HG03378 (cell line): ENCODE results near the gene RIN1.
"Not testable (repeated sequence)": the region's sequence is repeated elsewhere in the genome, so short reads cannot be mapped to it uniquely, and the experiment has no call there.

Experiments
- ATAC-seq: cut with Tn5 transposase; IDR thresholded peaks from one replicate; pipeline ENCODE4 v1.9.1; 2021; ENCODE audit warnings: mild to moderate bottlenecking, moderate library complexity; ENCODE audit not compliant: unreplicated experiment

The RIN1 gene

GRCh38 chr11:66360406-66361073 lies 24.3 kb upstream of the RIN1 start:
- ATAC-seq: no peak

DNA sequence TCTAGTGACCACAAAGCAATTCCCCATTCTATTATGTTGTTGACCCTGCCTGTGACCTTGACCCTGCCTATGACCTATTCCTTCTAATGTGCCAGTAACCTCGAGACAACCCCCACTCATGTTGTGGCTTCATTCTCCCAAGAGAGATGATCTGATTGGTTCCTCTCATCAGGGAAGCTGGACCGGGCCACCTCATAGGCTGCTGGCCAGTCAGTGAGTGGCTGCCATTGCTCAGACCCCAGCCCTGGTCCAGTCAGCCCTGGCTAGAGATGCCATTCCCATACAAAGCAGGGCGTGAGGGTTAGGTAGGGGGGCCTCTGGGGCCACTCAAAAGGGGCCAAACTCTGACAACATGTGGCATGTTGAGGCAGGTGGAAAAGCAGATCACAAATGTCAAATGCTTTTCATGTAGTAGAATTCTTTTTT lies 23.4 kb upstream of the RIN1 start:
- ATAC-seq: no peak

DNA sequence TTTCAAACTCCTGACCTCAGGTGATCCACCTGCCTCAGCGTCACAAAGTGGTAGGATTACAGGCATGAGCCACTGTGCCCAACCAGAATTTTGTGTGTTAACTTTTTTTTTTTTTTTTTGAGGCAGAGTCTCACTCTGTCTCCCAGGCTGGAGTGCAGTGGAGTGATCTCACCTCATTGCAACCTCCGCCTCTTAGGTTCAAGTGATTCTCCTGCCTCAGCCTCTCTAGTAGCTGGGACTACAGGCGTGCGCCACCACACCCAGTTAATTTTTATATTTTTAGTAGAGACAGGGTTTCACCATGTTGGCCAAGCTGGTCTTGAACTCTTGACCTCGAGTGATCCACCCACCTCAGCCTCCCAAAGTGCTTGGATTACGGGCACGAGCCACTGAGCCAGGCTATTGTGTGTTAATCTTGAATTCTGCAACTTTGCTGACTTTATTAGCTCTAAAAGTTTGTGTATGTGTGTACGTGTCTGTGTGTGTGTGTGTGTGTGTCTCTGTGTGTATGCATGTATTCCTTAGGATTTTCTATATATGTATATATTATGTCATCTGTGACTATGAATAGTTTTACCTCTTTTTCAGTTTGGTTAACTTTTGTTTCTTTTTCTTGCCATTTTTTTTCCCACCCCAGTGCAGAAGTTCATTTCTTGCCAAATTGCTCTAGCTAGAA lies 14.5 kb upstream of the RIN1 start:
- ATAC-seq: not testable (repeated sequence)

GRCh38 chr11:66349084-66349386 lies 12.8 kb upstream of the RIN1 start:
- ATAC-seq: no peak

DNA sequence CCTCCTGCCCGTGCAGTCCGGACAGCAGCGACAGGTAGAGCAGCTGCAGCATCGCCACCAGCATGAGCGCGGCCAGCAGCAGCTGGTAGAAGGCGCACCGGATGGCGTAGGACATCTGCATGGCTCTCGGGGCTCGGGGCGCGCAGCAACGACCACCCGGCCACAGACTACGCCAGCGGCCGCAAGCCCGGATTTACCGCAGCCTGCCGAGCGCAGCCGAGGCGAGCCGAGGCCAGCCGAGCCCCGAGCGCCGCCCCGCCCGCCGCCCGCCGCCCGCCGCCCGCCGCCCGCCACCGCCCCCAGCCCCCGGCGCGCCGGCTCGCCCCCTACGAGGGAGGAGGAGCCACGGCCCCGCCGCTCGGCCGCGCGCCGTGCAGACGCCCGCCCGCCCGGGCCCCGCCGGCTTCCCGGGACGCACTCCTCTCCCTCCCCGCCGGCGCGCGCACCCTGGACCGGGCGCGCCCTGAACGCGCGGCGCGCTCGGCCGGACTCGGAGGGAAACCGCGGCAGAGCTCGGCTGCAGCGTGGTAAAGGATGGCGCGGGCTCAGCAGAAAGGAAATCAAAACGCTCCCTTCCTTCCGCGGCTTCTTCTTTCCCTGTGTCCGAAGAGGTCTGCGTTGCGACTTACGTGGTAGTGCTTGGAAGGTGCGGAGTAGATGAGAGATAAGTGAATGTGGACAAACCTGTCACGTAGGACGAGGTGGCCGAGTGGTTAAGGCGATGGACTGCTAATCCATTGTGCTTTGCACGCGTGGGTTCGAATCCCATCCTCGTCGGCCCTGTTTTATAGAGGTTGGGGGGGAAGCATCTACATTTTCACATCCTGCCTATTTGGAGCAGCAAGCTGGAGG lies 11.4 kb upstream of the RIN1 start, which contains the start of gene B4GAT1:
B4GAT1 (minus strand) TSS at position 205 of the 852 bp plus-strand sequence; CDS start at position 121, 84 bp downstream.
- ATAC-seq: peak; percentile 39

DNA sequence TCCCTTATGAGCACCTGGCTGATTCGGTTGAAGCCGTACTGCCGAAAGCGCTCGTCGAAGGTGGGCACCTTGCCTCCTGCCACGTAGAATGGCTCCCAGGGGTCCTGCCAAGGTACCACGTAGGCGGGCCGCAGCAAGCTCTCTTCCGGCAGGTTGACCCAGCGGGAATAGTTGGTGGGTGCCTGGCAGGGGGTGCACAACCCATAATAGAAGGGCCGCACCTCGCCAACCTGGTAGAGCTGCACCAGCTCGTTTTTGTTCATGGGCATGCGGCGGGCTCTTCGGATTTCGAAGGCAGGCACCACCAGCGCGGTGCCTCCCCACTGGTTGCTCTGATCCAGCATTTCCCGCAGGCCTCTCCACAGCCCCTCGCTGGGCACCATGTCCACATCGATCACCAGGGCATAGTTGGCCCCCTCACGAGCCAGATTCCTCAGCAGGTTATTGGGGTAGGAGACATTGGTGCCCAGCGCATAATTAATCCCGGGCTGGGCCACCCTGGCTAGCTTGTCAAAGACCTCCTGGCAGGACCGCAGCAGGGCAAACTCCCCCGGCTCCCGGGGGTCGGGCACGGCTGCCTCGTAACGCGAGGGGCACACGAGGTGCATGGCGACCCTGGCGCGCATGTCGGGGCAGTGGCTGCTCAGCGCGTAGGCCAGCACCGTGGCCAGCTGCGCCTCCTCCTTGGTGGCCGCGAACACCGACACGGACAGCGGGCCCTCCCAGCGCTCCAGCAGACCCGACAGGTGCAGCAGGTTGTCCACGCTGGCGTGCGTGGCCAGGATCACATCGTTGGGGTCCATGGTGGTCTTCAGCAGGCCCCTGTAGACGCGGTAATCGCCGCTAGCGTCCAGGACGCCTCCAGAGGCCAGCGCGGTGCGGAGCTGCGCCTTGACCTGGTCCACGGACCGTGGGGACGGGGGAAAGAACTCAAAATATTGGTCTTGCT lies 10.5 kb upstream of the RIN1 start:
- no peak for ATAC-seq

GRCh38 chr11:66345316-66345649 lies 9.0 kb upstream of the RIN1 start:
- peak; percentile 5 for ATAC-seq

DNA sequence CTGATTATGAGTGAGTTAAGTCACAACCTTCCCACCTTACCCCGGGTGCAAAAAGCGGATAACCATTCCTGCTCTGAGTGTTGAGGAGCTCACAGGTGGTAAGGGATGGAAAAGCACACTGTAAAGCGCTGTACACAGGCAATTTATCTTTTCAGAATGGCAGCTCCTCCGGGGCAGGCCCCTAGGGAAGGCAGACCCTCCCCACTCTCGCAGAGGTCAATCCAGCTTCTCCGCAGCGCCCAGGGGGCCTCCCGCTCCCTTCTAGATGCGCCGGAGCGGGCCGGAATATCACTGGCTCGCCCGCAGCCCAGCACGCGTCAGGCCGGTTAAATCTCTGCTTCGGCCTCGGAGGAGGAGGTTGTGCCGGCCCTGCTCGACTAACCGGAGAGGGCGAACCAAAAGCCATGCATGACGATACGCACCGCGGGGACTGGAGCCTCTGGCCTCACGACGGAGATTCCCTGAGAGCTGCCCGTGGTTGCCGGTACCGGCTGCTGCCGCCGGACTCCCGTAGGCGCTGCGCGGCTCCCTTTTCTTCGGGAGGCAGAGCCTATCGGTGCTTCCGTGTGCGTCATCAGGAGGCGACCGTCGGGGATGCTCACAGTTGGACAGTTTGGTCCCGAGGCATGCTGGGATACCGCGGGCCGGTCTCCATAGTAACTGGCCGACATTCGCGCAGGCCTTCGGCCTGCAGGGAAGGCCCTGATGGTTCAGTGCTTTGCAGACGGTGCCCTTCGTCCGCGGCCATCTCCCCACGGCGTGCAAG lies 8.5 kb upstream of the RIN1 start, which contains the start of gene BRMS1:
BRMS1 (minus strand) TSS at position 555 of the 766 bp plus-strand sequence. CDS start 2,870 bp downstream, outside the sequence.
- peak; percentile 59 for ATAC-seq

DNA sequence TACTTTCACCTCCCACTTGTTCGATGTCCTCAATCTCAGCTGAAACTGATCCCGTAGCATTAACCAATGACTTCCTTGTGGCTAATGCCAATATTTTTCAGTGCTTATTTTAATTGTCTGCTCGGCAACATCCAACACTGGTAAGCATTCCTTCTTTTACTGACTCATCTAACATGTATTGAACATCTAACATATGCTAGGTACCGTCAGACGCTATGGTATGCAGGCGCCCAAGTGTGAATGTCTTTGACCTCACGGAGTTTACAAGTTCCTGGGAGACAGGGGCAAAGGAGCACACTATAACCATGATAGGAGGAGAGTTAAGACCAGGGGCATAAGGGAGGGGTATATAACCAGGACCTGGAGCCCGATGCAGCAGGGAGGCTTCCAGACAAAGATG lies 6.9 kb upstream of the RIN1 start:
- ATAC-seq: no peak

GRCh38 chr11:66341502-66342126 lies 5.4 kb upstream of the RIN1 start:
- no peak for ATAC-seq

DNA sequence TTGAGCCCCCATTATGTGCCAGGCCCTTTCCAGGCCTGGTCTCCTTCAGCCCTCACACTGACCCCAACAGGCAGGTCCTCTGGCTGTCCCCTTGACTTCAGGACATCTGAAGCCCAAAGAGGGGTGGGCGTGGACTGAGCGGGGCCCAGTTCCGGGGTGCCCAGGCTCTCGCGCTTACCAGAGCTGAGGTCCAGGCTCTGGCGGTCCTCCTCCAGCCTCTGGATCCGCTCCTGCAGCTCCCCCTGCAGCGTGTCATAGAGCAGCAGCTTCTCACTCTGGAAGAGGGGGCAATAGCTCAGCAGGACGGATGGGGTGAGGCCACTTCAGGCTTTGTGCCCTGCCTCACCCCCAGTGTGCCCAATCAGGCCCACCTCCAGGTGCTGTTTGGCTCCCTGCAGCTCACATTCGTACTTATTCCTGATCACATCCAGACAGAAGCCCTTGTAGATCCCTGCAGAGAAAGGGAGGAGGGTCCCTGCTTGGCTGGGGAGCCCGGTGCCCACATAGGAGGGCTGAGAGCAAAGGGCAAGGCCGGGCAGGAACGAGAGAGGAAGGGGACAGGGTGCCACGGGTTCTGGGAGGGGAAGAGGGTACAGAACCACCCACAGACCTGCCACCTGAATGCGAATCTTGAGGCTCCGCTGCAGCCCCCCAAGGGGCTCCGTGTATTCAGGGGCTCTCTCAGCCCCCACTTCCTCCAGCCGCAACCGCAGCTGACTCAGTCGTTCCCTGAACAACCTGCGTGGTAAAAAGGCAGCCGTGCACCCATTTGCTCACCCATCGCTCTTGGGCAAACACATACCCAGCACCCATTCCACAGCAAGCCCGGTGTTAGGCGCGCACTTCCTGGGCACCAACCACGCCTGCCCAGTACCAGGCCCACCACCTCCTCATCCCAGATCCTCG lies 4.6 kb upstream of the RIN1 start:
- ATAC-seq: no peak

GRCh38 chr11:66339686-66340483 lies 3.7 kb upstream of the RIN1 start:
- ATAC-seq: no peak

DNA sequence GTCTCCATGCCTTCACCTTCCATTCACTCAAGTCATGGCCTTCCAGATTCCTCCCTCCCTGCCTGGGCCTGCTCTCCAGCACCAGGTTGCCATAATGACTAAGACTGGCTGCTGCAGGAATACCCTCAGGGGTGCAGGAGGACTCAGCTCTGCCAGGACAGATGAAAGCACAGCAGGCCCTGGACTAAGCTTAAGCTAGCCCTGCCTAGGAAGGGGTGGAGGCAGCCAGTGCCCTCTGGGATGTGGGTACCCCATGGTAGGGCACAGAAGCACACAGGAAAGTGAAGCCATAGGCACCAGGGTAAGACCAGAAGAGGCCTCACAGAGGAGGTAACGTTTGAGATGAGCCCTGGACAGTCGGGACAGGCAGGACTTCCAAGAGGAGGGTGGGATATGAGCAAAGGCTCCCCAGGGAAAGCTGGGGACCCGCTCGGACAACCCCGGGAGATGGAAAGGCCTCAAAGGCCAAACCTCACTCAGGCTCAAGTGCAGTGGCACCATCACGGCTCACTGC lies 3.0 kb upstream of the RIN1 start:
- ATAC-seq: no peak

DNA sequence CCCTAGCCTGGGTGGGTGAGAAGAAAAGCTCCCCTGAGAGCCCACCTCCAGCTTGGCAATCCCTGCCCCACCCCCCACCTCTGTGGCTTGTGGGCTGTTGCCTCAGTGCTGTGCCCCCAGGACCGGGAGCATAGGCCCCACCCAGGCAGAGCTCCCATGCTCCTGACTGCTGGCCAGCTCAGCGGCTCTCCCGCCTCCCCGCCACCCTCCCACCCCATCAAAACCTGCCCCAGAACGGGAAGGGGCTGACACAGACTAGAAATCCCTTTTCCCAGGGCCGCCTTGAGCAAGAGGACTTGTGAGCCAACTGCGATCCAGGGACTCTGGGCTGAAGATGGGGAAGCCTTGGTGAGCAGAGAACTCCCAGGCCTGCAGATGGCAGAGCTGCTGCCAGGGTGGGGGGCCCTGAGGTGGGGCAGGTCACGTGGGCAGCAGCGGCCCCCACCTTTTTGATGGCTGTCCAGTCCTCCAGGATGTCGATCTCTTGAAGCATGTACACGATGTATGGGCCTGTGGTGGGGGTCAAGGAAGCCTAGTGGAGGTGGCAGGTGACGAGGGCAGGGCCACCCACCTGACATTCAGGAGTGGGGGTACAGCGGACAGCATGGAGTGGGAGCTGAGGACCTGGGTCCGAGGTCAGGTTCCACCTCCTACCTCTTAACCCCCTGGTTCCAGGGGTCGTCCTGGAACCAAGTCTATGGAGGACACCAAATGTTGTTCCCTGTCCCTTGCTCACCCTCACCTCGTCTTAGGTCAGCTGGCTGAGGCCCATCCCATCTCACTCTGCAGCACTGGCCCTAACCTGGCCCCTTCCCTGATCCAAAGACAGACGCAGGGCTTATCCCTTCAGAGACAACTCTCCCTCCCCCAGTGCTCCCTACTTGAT lies 2.3 kb upstream of the RIN1 start:
- ATAC-seq: no peak

GRCh38 chr11:66337103-66337899 lies 1.1 kb upstream of the RIN1 start:
- no peak for ATAC-seq
